Measurements from ENCODE around the gene PDGFA.

The PDGFA gene

GRCh38 chr7:471191-471865 lies 48.3 kb downstream of the PDGFA start:
- DNase-seq = no peak

- no peak for DNase-seq
Observed at GRCh38 chr7:469563-469961, 50.1 kb downstream of the PDGFA start.

GRCh38 chr7:468681-469562 lies 50.7 kb downstream of the PDGFA start:
- peak; percentile 50 for DNase-seq

DNA sequence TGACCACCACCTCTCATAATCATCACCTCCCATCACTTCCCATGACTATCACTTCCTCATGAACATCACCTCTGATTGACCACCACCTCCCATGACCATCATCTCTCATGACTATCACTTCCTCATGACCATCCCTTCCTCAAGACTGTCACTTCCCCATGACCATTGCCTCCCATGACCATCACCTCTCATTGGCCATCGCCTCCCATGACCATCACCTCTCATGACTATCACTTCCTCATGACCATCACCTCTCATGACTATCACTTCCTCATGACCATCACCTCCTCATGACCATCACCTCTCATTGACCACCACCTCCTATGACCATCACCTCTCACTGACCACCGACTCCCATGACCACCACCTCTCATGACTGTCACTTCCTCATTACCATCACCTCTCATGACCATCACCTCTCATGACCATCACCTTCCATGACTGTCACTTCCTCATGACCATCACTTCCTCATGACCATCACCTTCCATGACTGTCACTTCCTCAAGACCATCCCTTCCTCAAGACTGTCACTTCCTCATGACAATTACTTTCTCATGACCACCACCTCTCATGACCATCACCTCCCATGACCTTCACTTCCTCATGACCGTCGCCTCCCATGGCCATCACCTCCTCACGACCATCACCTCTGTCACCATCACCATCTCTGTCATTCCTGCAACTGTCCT lies 51.6 kb downstream of the PDGFA start:
- peak; percentile 51 for DNase-seq

DNA sequence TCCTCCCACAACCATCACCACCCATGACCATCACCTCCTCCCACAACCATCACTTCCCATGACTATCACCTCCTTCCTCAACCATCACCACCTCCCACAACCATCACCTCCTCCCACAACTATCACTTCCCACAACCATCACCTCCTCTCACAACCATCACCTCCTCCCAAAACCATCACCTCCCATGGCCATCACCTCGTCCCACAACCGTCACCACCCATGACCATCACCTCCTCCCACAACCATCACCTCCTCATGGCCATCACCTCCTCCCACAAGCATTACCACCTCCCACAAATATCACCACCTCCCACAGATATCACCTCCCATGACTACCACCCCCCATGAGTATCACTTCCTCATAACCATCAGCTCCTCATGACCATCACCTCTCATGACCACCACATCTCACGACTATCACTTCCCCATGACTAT lies 52.2 kb downstream of the PDGFA start:
- no peak for DNase-seq

- no peak for DNase-seq
Observed at GRCh38 chr7:466465-467191, 53.0 kb downstream of the PDGFA start.

DNA sequence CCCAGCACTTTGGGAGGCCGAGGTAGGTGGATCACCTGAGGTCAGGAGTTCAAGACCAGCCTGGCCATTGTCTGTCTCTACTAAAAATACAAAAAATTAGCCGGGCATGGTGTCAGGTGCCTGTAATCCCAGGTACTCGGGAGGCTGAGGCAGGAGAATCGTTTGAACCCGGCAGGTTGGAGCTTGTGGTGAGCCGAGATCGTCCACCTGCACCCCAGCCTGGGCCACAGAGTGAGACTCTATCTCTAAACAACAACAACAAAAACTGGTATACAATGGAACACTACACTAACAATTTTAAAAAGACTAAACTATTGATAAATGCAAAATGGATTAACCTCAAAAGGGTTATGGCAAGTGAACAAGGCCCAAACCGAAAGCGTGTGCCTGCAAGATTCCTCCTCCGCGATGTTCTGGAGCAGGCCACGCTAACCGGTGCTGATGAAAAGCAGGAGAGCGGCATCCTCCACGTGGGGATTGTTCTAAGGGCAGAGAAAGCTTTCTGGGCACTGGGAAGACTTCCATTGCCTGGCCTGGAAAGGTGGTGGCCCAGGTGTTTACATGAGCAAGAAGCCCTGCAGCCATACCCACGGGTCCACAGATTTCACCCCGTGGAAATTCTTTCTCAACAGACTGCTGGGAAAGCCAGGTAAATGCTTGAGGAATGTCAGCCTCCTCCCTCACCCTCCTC lies 53.8 kb downstream of the PDGFA start:
- no peak for DNase-seq

GRCh38 chr7:464454-465401 lies 54.9 kb downstream of the PDGFA start:
- no peak for DNase-seq

- no peak for DNase-seq
Observed at GRCh38 chr7:463817-464453, 55.7 kb downstream of the PDGFA start.

DNA sequence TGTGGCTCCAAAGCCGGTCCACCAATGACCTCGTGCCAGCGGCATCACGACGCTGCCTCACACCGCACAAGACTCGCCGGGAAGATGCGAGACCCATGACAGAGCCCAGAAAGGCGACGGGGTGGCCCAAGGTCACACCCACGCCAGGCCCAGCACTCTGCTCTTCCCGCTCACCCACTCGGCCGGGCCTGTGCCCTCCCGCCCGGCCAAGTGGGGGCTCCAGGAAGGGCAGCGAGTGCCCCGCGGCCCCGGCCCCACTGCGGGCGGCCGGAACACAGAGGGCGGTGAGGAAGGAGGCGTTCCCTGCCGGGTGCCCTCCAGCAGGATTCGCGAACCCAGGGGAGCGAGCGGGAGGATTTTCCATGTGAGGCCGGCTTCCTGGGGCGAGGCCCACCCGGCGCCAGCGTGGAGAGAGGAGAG lies 56.3 kb downstream of the PDGFA start:
- no peak for DNase-seq

GRCh38 chr7:462173-463103 lies 57.2 kb downstream of the PDGFA start:
- no peak for DNase-seq

DNA sequence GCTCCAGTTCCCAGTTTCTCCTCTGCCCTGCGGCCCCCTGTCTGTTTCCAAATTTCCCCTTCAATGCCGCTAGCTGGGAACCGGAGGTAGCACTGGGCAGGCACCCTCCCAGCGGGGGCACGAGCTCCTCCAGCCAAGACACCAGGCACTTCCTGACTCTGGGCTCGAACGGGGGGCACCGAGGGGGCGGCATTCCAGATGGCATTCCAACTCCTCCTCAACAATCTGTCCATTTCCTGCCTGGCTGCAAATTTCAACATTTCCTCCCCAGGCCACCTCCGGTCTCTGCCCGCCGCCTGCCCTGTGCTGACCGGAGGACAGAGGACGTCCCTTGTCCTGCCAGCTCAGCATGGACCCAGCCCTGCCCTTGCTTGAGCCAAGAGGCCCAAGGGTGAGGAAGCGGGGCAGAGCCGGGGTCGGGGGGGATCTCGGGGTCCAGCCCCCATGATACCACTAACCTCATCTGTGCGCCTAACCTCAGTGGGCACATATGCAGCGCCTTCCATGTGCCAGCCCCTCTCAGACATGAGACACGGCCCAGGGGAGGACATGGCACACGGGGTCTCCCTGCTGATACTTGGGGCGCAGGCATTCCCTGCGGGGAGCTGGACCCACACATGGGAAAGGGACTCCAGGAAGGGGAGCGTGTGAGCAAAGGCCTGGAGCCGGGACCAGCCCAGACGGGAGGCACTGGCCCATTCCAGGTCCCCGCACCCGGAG lies 58.0 kb downstream of the PDGFA start:
- no peak for DNase-seq

DNA sequence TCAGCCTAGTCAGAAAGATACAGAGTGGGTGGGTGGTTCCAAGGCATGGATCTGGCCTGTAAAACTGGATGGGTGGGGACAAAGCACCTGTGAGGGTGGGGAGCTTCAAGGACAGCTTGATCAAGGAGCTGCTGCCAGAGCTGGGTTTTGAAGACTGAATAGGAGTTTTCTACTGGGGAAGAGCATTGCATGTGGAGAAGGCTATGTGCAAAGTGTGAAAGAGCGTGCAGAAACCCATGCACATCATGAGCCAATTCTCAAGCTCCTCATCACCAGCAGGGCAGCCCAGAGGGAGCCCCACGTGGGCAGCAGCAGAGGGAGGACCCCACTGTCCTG lies 58.6 kb downstream of the PDGFA start:
- DNase-seq = no peak

DNA sequence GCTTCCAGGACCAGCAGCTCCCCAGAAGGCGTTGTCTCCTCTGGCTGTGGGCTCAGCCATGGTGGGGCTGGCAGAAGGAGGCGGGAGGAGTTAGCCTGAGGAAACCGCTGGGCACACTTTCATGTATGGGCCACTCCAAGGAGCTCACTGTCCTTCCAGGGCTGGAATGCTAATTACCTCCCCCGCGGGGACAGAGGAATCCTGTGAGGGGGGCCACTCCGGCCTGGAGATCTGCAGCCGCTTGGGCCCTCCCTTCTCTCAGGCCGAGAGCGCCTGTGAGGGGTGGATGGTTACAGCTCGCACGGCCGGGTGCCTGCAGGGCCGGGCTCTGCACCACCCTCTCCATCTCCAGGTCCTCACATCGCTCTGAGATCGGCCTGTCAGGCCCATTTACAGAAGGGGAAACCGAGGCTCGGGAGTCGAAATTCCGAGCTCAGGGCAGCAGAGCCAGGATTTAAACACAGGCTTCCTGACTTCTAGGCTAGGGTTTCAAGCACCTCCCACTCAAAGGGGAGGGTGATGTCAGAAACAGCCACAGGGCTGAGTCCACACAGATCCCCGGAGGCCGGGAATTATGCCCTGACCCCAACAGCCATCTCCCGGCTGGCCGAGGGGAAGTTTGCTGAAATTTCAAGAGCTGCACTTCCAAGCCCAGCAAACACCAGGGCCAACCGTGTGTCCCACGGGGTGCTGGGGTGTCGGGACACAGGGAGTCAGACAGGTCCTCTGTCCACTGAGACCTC lies 59.1 kb downstream of the PDGFA start:
- DNase-seq = no peak

- DNase-seq = no peak
Observed at GRCh38 chr7:459584-460373, 59.9 kb downstream of the PDGFA start.

DNA sequence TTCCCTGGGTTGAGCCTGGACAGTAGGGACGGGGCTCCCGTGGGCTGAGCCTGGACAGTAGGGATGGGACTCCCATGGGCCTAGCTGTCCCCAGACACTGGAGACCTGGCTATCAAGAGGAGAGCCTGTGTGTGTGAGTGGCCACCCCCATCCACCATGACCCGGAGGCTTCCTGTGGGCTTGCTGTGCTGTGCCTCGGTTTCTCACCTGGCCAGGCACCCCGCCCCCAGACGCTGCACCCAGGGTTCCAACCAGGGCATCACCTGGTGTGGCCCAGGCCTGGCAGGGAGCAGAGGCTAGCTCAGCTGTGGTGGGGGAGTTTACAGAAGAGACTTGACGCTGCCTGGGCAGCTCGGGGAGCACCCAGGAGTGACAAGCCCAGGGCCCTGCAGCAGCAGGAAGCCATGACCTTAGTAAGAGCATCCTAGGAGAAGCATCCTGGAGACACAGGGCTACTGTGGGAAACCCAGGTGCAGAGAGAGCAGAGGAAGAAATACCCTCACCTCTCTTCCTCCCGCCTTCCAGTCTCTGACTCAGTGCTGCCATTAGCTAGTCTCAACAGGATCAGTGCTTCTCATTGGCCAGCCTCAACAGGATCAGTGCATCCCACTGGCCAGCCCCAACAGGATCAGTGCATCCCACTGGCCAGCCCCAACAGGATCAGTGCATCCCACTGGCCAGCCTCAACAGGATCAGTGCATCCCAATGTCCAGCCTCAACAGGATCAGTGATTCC lies 61.0 kb downstream of the PDGFA start:
- DNase-seq = no peak

Data from suppressor macrophage treated with lipopolysaccharide for 4 hours (primary cell).